GM15510 (cell line): ENCODE results near the gene ITGA11.

Experiments
- POLR2A ChIP-seq: IDR thresholded peaks from 3 replicates; pipeline ENCODE4 v1.6.1; 2011; ENCODE audit warnings: borderline replicate concordance; ENCODE audit not compliant: insufficient read length; ENCODE audit errors: extremely low read depth

Gene ITGA11

DNA sequence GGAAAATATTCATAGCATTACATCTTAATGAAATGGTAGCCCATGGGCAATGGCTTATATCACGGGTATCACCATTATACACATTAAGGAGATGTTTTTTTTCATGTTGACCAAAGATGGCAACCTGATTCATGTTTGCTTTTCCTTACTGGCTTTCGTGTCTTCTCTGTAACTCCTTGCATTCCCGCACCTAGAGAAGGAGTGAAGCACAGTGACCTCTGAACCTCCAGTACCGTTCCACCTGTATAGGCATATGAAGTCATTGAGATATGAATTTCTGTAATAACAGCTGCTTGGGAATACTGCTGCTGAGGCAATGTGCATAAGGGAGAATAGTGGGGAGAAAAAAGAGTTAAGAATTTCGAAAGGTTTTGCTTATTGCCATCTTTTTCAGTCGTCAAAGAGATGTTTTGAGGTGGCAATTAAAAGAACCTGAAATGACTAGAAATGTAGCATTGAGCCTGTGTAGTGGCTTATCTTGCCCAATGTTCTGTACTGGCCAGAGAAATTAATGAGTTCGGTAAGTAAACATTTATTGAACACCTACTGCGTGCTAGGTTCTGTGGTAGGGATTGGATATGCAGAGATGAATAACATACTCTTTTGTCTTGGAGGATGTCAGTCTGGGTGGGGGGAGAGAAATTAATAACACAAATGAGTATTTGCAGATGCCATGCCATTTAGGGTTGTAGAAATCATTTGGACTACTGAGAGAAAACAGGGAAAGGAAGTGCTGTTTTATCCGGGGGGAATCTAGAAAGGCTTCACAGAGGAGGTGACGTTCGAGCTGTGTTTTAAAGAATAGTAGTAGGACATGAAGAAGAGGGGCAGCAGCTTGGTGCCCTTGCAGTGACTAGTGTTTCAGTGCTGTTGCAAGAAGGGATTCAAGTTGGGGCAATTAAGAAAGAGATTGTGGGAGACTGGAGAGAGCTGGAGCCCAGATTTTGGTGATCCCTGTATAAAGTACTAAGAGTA lies 151.9 kb downstream of the ITGA11 start:
- no peak for TF ChIP-seq POLR2A

GRCh38 chr15:68278595-68279405 lies 153.2 kb downstream of the ITGA11 start:
- TF ChIP-seq POLR2A = no peak

DNA sequence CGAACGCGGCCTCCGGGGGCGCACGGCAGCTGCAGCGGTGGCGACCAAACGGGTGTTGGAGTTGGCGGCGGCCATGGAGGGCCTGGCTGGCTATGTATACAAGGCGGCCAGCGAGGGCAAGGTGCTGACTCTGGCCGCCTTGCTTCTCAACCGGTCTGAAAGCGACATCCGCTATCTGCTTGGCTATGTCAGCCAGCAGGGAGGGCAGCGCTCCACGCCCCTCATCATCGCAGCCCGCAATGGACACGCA lies 153.7 kb downstream of the ITGA11 start:
- TF ChIP-seq POLR2A = no peak

- peak; percentile 67 for TF ChIP-seq POLR2A
Observed at GRCh38 chr15:68277603-68278344, 154.2 kb downstream of the ITGA11 start, which contains the start of gene FEM1B. FEM1B (plus strand) TSS chr15:68277745; CDS start chr15:68278418, 673 bp downstream.

- no peak for TF ChIP-seq POLR2A
Observed at GRCh38 chr15:68277131-68277602, 154.8 kb downstream of the ITGA11 start.

- no peak for TF ChIP-seq POLR2A
Observed at GRCh38 chr15:68276668-68277067, 155.3 kb downstream of the ITGA11 start.

- no peak for TF ChIP-seq POLR2A
Observed at GRCh38 chr15:68275165-68275746, 156.7 kb downstream of the ITGA11 start.

GRCh38 chr15:68274201-68274848 lies 157.6 kb downstream of the ITGA11 start:
- no peak for TF ChIP-seq POLR2A

DNA sequence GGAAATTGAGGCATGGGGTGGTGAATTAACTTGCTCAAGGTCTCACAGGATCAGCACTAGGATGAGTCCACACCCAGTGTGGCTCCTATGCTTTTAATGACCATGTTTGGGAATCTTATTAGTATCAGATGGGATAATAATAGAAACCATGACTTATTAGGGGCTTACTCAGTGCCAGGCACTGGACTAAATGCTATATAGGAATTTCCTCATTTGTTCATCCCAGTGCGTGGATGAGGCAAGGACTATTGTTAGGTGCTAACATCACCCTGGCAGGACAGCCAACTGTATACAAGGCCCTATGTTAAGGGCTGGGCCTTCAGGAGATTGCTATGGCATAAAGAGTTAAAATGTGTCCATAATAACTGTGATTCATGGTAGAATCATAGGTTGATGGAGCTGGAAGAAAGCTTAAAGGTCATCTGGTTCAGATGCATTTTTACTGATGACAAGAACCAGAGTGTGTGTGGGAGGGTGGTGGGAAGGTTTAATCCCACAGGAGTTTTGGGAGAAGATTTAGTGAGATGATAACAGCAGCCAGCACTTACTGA lies 159.2 kb downstream of the ITGA11 start:
- no peak for TF ChIP-seq POLR2A

DNA sequence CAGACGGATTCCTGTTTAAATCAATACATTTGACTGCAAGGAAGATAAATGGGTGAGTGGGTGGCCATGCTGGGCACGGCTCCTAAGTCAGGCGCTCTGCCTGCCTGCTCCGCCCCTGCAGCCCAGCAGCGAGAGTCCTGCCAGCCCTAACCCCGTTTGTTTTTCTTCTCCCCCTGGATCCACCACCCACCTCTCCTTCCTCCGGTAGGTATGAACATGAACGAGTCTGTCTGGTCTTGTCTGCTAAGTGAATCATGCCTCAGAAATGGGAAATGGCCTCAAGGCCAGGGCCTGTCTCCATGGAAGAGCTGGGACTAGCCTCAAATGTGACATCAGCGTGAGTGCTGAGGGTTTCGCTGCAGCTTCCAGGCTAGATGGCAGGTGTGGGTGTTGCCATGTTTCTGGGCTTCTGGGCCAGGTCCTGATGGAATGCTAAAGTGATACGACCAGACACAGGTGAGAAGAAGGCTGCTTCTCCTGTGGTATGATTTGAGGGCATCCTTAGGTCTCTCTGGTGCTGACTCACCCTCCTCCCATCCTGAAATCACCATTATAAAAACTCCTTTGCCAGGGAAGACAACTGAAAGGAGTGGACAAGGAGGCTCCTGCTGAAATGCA lies 160.0 kb downstream of the ITGA11 start:
- no peak for TF ChIP-seq POLR2A

DNA sequence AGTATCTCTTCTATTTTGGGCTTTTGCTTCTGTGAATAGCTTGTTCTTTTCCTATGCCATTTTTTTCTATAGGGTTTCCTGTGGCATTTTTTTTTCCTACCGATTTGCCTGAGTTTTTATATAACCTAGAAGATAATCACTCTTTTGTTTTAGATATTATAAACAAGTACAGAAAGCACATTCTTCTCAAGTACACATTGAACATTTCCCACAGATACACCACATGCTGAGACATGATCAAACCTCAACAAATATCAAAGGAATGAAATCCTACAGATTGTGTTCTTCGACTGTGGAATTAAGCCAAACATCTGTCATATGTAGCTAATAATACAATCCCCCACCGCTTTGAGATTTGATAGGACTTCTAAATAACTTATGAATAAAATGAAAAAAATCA lies 163.6 kb downstream of the ITGA11 start:
- TF ChIP-seq POLR2A = no peak

DNA sequence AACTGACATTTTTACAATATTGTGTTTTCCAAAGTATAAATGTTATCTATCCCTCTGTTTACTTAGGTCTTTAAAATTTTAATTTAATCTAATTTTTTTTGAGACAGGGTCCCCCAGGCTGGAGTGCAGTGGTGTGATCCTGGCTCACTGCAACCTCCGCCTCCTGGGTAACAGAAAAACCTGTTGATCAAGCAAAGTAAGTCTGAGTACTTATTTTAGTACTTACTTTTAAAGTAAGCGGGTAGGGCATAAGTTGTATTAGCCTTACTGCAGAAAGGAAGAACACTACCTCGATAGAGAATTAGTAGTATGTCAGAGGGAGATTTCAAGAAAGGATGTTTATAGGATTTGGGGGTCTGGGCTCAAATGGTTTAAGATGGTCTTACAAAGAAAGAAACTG lies 166.3 kb downstream of the ITGA11 start:
- TF ChIP-seq POLR2A = no peak

DNA sequence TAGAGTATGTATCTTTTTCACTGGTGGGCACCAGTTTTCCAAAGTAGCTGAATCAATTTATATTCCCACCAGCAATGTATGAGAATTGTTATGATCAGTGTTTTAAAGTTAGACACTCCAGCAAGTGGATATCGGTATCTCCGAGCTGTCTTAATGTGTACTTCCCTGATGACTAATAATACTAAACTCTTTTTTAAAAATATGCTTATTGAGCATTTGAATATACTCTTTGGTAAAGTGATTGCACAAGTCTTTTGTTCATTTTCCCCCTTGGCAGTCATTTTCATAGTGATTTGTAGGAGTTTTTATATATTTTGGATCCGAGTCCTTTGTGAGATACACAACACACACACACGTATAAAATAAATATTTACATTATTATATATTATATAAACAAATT lies 166.9 kb downstream of the ITGA11 start:
- TF ChIP-seq POLR2A = no peak
